H1 (cell line): ENCODE measurements around the gene TMEM255B. TPM values are rescaled to one million over a fixed set of nuclear protein-coding genes. Genes with fewer than 3 reads are reported as not detected.

Experiments used
- GABPA ChIP-seq: IDR thresholded peaks from 2 replicates; pipeline ENCODE4 v1.6.1; 2011; ENCODE audit warnings: mild to moderate bottlenecking, low read length, moderate library complexity, borderline replicate concordance; ENCODE audit not compliant: insufficient read depth
- polyA plus RNA-seq, 7 experiments: library from polyadenylated mRNA; depleted of rRNA in 3 of 7; stranded (reverse) in 5 of 7; unstranded in 2 of 7; fragments of >200 nt in 5 of 7; fragments of 200-250 nt in 2 of 7; gene quantifications; 1 replicate in 5 of 7; 2 replicates in 1 of 7; 4 replicates in 1 of 7; pipeline versions ENCODE4 v1.2.1 to v1.2.3, GENCODE V29; 2011 to 2013; ENCODE audit warnings: missing spikeins in 2 of 7, mixed read lengths in 2 of 7
- total RNA-seq: library from RNA; stranded (reverse); fragmentation: NEBNext Ultra II Directional; extraction: Animal tissue kit (Norgen Biotek cat#: 25700); gene quantifications from 2 replicates; pipeline ENCODE4 v1.2.1, GENCODE V29; 2021
- TF ChIP-seq, protein P1 (sequence below): fragments of 300-600 bp; sonication (generic); IDR thresholded peaks from 2 replicates; pipeline ENCODE4 v1.7.1; 2012; ENCODE audit warnings: low read length, moderate library complexity, mild to moderate bottlenecking, inconsistent platforms; ENCODE audit not compliant: insufficient replicate concordance

The TMEM255B gene
- total and polyA plus RNA-seq, 2 of the 8 experiments (the other 6 are each of a cell fraction or from before 2014, with no cell fraction given) = 3.4 to 4.4 TPM

GRCh38 chr13:113816946-113817859 is 58.2 kb downstream of the TMEM255B start (continued):
- peak; percentile 55; the same call in 1 of the 2 replicates for TF ChIP-seq GABPA
- TF ChIP-seq, protein P1, sequence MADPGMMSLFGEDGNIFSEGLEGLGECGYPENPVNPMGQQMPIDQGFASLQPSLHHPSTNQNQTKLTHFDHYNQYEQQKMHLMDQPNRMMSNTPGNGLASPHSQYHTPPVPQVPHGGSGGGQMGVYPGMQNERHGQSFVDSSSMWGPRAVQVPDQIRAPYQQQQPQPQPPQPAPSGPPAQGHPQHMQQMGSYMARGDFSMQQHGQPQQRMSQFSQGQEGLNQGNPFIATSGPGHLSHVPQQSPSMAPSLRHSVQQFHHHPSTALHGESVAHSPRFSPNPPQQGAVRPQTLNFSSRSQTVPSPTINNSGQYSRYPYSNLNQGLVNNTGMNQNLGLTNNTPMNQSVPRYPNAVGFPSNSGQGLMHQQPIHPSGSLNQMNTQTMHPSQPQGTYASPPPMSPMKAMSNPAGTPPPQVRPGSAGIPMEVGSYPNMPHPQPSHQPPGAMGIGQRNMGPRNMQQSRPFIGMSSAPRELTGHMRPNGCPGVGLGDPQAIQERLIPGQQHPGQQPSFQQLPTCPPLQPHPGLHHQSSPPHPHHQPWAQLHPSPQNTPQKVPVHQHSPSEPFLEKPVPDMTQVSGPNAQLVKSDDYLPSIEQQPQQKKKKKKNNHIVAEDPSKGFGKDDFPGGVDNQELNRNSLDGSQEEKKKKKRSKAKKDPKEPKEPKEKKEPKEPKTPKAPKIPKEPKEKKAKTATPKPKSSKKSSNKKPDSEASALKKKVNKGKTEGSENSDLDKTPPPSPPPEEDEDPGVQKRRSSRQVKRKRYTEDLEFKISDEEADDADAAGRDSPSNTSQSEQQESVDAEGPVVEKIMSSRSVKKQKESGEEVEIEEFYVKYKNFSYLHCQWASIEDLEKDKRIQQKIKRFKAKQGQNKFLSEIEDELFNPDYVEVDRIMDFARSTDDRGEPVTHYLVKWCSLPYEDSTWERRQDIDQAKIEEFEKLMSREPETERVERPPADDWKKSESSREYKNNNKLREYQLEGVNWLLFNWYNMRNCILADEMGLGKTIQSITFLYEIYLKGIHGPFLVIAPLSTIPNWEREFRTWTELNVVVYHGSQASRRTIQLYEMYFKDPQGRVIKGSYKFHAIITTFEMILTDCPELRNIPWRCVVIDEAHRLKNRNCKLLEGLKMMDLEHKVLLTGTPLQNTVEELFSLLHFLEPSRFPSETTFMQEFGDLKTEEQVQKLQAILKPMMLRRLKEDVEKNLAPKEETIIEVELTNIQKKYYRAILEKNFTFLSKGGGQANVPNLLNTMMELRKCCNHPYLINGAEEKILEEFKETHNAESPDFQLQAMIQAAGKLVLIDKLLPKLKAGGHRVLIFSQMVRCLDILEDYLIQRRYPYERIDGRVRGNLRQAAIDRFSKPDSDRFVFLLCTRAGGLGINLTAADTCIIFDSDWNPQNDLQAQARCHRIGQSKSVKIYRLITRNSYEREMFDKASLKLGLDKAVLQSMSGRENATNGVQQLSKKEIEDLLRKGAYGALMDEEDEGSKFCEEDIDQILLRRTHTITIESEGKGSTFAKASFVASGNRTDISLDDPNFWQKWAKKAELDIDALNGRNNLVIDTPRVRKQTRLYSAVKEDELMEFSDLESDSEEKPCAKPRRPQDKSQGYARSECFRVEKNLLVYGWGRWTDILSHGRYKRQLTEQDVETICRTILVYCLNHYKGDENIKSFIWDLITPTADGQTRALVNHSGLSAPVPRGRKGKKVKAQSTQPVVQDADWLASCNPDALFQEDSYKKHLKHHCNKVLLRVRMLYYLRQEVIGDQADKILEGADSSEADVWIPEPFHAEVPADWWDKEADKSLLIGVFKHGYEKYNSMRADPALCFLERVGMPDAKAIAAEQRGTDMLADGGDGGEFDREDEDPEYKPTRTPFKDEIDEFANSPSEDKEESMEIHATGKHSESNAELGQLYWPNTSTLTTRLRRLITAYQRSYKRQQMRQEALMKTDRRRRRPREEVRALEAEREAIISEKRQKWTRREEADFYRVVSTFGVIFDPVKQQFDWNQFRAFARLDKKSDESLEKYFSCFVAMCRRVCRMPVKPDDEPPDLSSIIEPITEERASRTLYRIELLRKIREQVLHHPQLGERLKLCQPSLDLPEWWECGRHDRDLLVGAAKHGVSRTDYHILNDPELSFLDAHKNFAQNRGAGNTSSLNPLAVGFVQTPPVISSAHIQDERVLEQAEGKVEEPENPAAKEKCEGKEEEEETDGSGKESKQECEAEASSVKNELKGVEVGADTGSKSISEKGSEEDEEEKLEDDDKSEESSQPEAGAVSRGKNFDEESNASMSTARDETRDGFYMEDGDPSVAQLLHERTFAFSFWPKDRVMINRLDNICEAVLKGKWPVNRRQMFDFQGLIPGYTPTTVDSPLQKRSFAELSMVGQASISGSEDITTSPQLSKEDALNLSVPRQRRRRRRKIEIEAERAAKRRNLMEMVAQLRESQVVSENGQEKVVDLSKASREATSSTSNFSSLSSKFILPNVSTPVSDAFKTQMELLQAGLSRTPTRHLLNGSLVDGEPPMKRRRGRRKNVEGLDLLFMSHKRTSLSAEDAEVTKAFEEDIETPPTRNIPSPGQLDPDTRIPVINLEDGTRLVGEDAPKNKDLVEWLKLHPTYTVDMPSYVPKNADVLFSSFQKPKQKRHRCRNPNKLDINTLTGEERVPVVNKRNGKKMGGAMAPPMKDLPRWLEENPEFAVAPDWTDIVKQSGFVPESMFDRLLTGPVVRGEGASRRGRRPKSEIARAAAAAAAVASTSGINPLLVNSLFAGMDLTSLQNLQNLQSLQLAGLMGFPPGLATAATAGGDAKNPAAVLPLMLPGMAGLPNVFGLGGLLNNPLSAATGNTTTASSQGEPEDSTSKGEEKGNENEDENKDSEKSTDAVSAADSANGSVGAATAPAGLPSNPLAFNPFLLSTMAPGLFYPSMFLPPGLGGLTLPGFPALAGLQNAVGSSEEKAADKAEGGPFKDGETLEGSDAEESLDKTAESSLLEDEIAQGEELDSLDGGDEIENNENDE = no peak
